Measurements from ENCODE around the gene FSD1. TPM values are rescaled to one million over a fixed set of nuclear protein-coding genes. Genes with fewer than 3 reads are reported as not detected.

FSD1 gene
- total RNA-seq, 2 donors from 2014 or later: not detected

- no peaks in the 10 kb centered on the region for H3K9me3 ChIP-seq
- no peak overlapping the region for H3K27ac ChIP-seq
- TF ChIP-seq, protein P1, sequence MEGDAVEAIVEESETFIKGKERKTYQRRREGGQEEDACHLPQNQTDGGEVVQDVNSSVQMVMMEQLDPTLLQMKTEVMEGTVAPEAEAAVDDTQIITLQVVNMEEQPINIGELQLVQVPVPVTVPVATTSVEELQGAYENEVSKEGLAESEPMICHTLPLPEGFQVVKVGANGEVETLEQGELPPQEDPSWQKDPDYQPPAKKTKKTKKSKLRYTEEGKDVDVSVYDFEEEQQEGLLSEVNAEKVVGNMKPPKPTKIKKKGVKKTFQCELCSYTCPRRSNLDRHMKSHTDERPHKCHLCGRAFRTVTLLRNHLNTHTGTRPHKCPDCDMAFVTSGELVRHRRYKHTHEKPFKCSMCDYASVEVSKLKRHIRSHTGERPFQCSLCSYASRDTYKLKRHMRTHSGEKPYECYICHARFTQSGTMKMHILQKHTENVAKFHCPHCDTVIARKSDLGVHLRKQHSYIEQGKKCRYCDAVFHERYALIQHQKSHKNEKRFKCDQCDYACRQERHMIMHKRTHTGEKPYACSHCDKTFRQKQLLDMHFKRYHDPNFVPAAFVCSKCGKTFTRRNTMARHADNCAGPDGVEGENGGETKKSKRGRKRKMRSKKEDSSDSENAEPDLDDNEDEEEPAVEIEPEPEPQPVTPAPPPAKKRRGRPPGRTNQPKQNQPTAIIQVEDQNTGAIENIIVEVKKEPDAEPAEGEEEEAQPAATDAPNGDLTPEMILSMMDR (IDR thresholded peaks at IDR 0.05): no peak
- TF ChIP-seq POLR2A (IDR thresholded peaks at IDR 0.05): no peak
- DNase-seq: no peak
- no peak for ATAC-seq
- H3K36me3 ChIP-seq (replicated peaks in 1 of 2; ENCODE audit: insufficient read depth in 1 of 2, low read depth in 2 of 2): peaks cover 10 to 34% of the 10 kb centered on the region in 2 donors
- no peaks in the 10 kb centered on the region for H3K4me1 ChIP-seq
- no peaks in the 10 kb centered on the region for H3K27me3 ChIP-seq
- no peak overlapping the region for H3K4me3 ChIP-seq
- intact Hi-C loops (cut with DNase I): no loop called here
- WGBS, 2 donors: 95 to 96% methylated on average over 11 of the region's 11 CpGs
Observed at GRCh38 chr19:4260613-4261191, 43.7 kb upstream of the FSD1 start.

DNA sequence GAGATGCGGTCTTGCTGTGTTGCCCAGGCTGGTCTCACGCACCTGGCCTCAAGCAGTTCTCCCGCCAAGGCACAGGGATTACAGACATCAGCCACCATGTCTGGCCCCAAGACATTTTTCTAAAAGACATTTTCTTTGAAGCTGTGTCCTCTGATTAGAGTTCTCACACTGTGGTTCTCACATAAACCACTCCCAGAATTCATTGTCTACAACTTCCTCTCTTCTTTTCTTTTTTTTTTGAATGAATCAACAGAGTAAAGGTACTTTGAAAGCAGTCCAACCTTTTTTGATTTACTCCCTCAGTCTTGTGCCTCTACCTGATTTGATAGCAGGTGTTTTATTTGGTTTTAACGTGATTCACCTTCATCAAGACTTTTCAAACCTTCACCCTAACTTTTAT is 39.6 kb upstream of the FSD1 start:
- intact Hi-C loops (cut with DNase I): loop anchor here (5.0 kb wide), 1 partner anchor 87 kb away; no protein-coding TSS in a partner anchor
- ATAC-seq (no peak), DNase-seq (no peak)
- Histone ChIP-seq H3K4me3 (no peak overlapping the region), H3K36me3 (replicated peaks in 1 of 2; ENCODE audit: insufficient read depth in 1 of 2, low read depth in 2 of 2) (peaks cover 6 to 33% of the 10 kb centered on the region in 2 donors), H3K9me3 (no peaks in the 10 kb centered on the region), H3K4me1 (peaks cover 17% of the 10 kb centered on the region), H3K27ac (no peak overlapping the region), H3K27me3 (no peaks in the 10 kb centered on the region)
- TF ChIP-seq POLR2A (IDR thresholded peaks at IDR 0.05): no peak
- TF ChIP-seq, protein P1 (IDR thresholded peaks at IDR 0.05): no peak
- 62 to 64% methylated on average over 4 of the region's 4 CpGs for WGBS, 2 donors

GRCh38 chr19:4266253-4267000 is 38.0 kb upstream of the FSD1 start:
- ATAC-seq (no peak), DNase-seq (no peak)
- H3K4me1 ChIP-seq: peaks cover 17% of the 10 kb centered on the region
- no peak overlapping the region for H3K27ac ChIP-seq
- intact Hi-C loops (cut with DNase I): loop anchor here (5.0 kb wide), 1 partner anchor 86 kb away; no protein-coding TSS in a partner anchor
- peaks cover 6 to 33% of the 10 kb centered on the region in 2 donors for H3K36me3 ChIP-seq (replicated peaks in 1 of 2; ENCODE audit: insufficient read depth in 1 of 2, low read depth in 2 of 2)
- WGBS, 2 donors: 87 to 92% methylated on average over 18 of the region's 18 CpGs
- TF ChIP-seq, protein P1 (IDR thresholded peaks at IDR 0.05): no peak
- TF ChIP-seq POLR2A (IDR thresholded peaks at IDR 0.05): no peak
- no peak overlapping the region for H3K4me3 ChIP-seq
- no peaks in the 10 kb centered on the region for H3K27me3 ChIP-seq
- no peaks in the 10 kb centered on the region for H3K9me3 ChIP-seq

DNA sequence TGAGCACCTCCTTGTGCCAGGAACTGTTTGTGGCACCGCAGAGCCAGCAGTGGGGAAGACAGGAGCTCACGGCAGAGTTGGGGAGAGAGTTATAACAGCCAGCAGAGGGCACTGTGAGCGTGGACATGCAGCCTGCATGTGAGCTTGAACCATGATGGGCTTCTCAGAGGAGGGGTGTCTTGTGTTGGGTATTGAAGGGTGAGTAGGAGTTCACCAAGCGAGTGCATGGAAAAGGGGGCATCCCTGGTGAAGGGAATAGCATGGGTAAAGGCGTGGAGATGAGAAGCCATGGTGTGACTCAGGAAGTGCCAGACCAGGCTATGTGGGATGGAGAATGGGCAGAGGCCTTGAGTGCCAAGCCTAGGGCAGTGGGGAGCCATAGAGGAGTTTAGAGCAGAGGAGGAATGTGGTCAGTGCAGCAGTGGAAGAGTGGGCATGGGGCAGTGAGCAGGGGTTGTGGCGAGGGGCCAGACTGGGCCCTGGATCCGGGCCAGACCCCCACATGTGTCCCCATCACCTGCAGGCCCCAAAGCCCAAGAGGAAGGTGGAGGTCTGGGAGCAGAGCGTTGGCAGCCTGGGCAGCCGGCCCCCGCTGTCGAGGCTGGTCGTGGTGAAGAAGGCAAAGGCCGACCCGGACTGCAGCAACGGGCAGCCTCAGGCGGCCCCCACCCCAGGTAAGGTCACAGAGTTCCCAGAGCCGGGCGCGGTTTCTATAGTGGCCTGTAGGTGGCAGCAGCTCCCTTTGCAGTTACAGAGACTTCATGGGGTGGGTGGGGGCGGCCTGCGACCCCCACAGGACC is 37.1 kb upstream of the FSD1 start:
- H3K27ac ChIP-seq: peak overlapping the region in 2 of 4 donors; percentile 59 to 63
- peak; percentile 47 for ATAC-seq

More for the DNA sequence above, 37.1 kb upstream of the FSD1 start:
- intact Hi-C loops (cut with DNase I): loop anchor here (5.0 kb wide), 1 partner anchor 85 kb away; no protein-coding TSS in a partner anchor
- H3K27me3 ChIP-seq: no peaks in the 10 kb centered on the region
- TF ChIP-seq, protein P1 (IDR thresholded peaks at IDR 0.05): peak; percentile 62 to 93 (median 69)
- TF ChIP-seq POLR2A (IDR thresholded peaks at IDR 0.05): no peak
- peaks cover 0 to 27% of the 10 kb centered on the region in 2 donors for H3K36me3 ChIP-seq (replicated peaks in 1 of 2; ENCODE audit: insufficient read depth in 1 of 2, low read depth in 2 of 2)
- H3K9me3 ChIP-seq: no peaks in the 10 kb centered on the region
- peaks cover 17% of the 10 kb centered on the region for H3K4me1 ChIP-seq
- no peak overlapping the region for H3K4me3 ChIP-seq
- DNase-seq: peak; percentile 39 to 66 (median 60)
- 36 to 49% methylated on average over 15 to 19 of the region's 21 CpGs for WGBS, 2 donors
